ENCODE data around the gene ZNF555.

Gene ZNF555

GRCh38 chr19:2827022-2827421, 14.3 kb upstream of the ZNF555 start:
- DNase-seq (ENCODE audit: low read depth), result no peak

DNA sequence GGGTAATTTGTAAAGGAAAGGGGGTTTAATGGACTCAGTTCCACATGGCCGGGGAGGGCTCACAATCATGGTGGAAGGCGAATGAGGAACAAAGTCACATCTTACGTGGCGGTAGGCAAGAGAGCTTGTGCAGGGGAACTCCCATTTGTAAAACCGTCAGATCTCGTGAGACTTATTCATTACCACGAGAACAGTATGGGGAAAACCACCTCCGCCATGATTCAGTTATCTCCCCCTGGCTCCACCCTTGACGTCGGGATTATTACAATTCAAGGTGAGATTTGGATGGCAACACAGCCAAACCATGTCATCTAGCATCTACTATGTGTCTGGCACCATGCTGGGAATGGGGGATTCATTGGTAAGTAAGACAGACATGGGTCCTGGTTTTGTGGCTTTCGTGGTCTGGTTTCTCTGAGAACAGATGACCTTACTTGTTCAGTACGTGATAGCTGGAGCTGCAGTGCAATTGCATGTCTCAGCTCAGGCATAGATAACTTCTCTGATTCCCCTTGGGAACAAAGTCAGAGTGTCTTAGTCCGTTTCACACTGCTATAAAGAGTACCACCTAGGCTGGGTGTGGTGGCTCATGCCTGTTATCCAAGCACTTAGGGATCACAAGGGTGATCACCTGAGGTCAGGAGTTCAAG, 13.3 kb upstream of the ZNF555 start:
- no peak for DNase-seq (ENCODE audit: low read depth)

GRCh38 chr19:2834294-2834871, 6.9 kb upstream of the ZNF555 start:
- no peak for DNase-seq (ENCODE audit: low read depth)

DNA sequence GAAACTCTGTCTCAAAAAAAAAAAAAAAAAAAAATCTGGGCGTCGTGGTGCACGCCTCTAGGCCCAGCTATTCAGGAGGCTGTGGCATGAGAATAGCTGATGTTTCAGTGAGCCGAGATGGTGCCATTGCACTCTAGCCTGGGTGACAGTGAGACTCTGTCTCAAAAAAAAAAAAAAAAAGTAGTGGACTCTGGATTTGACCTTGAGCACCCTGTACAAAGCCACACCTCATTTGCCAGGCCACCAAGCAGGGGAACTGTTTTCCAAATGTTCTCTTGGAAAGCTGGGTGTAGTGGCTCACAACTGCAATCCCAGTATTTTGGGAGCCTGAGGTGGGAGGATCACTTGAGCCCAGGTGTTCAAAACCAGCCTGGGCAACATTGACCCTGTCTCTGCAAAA, 3.8 kb upstream of the ZNF555 start:
- no peak for DNase-seq (ENCODE audit: low read depth)

DNA sequence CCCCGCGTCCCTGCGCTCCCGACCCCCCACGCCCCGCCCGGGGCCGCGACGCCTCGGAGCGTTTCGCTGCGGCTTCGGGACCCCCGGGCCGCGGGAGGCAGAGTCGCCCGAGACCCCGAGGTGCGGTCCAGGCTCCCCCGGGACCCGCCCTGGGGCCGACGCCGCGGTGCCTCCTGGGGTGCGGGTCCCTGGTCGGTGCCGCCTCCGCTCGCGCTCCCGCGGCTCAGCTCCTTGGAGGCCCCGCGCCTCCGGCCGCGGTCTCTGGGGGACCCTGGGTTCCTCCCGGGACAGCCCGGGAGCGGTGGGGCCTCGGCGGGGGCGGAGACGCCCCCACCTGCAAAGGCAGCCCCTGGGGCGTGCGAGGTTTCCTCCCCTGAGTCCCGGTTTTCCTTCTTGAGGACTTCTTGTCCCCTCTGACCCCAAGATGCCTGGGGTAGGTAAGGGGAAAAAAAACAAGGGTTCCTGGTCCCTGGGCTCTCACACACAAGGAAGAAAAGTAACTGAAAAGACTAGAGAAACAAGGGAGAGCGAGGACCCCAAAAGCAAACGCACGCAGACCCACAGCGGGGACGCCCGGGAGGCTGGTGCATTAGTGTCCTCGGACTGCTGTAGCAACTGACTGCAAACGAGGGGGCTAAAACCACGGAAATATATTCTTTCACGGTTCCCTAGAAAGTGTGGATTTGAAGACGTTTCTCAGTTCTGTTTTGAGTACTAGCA, 740 bp downstream of the ZNF555 start:
- DNase-seq (ENCODE audit: low read depth), result no peak

- DNase-seq (ENCODE audit: low read depth), result no peak
Measured at GRCh38 chr19:2845107-2845506, 3.8 kb downstream of the ZNF555 start.

DNA sequence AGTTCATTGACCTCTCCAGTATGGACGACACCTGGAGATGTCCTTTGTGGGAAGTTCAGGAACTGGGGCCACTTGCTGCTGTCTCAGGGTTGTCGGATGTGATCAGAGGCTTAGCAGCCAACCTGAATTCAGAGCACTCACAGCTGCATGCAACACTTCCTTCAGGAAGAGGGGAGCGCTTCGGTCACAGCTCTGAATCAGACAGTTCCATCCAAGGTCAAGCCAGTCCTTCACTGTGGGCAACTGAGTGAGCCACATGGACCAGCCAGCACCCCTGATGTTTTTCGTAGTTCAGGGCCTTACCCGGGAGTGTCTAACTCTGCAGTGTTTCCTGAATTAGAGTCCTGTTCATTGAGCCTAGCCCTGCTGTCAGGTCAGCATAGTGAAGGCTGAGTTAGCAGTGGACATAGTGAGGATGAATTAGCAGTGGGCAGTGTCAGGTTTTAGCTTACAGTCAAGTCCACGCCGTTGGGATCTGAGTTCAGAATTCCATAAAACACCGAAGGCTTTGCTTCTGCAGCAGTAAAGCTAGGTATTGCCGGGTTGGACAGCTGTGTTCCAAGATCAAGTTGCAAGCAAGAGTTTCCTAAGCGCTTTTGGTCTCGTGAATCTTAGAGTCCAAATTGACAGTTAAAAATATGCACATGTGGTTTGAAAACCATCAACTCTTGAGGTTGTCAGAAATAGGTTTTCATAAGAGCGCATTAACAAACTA, 5.1 kb downstream of the ZNF555 start:
- DNase-seq (ENCODE audit: low read depth), result no peak

GRCh38 chr19:2847507-2847906, 6.2 kb downstream of the ZNF555 start:
- no peak for DNase-seq (ENCODE audit: low read depth)

- DNase-seq (ENCODE audit: low read depth), result no peak
Measured at GRCh38 chr19:2848616-2849015, 7.3 kb downstream of the ZNF555 start.

GRCh38 chr19:2850256-2850925, 9.1 kb downstream of the ZNF555 start:
- DNase-seq (ENCODE audit: low read depth), result no peak

- no peak for DNase-seq (ENCODE audit: low read depth)
Measured at GRCh38 chr19:2852598-2852997, 11.3 kb downstream of the ZNF555 start.

DNA sequence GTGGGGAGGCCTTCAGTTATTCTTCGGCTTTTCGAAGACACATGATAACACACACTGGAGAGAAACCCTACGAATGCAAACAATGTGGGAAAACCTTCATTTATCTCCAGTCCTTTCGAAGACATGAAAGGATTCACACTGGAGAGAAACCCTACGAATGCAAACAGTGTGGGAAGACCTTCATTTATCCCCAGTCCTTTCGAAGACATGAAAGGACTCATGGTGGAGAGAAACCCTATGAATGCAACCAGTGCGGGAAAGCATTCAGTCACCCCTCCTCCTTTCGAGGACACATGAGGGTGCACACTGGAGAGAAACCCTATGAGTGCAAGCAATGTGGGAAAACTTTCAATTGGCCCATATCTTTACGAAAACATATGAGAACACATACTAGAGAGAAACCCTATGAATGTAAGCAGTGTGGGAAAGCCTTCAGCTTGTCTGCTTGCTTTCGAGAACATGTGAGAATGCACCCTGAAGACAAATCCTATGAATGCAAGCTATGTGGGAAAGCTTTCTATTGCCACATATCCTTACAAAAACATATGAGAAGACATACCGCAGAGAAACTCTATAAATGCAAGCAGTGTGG, 11.8 kb downstream of the ZNF555 start:
- no peak for DNase-seq (ENCODE audit: low read depth)

- no peak for DNase-seq (ENCODE audit: low read depth)
Measured at GRCh38 chr19:2854849-2855248, 13.6 kb downstream of the ZNF555 start.

DNA sequence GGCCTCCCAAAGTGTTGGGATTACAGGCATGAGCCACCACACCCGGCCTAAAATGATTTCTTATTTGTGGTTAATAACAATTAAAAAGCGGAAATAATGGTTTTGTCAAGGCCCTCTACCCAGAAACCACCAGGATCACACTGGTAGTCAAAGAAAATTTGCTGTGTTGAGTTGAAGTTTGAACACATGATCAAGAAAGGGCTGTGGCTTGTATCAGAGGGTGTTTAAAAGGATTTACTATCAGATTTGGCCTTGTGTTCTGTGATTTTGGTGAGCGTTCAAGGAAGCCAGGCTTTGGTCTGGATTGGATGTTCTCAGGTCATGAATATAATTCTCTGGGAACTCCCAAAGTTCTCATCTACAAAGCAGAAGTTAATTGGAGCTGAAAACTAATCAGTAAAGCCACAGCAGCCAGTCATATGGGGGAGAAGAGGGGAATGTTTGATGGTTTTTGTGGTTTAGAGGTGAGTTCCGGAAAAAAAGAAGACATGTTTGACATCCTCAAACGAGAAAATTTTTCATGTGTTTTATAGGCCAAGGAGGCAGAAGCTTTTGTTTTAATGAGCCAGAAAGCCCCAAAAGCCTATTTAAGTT, 15.3 kb downstream of the ZNF555 start:
- no peak for DNase-seq (ENCODE audit: low read depth)

DNA sequence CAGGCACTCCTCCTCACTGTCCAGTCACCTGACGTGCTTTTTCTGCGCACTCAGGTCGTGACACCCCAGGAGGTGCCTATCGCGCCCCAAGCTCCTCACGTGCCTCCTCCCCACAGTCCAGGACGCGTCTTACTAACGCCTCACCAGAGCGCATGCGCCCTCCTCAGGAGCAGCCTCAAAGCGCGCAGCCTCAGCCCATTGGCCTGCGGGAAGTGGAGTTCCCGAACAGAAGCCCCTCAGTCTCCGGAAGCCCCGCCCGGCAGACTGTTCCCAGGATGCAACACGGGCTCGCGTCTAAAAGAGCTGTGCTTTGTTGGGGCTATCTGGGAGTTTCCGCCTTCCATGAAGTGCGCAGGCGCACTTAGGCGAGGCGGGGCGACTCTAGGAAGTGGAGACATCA, 17.6 kb downstream of the ZNF555 start:
- no peak for DNase-seq (ENCODE audit: low read depth)

- DNase-seq (ENCODE audit: low read depth), result no peak
Measured at GRCh38 chr19:2863816-2864215, 22.5 kb downstream of the ZNF555 start.

- DNase-seq (ENCODE audit: low read depth), result no peak
Measured at GRCh38 chr19:2865334-2866100, 24.2 kb downstream of the ZNF555 start.

DNA sequence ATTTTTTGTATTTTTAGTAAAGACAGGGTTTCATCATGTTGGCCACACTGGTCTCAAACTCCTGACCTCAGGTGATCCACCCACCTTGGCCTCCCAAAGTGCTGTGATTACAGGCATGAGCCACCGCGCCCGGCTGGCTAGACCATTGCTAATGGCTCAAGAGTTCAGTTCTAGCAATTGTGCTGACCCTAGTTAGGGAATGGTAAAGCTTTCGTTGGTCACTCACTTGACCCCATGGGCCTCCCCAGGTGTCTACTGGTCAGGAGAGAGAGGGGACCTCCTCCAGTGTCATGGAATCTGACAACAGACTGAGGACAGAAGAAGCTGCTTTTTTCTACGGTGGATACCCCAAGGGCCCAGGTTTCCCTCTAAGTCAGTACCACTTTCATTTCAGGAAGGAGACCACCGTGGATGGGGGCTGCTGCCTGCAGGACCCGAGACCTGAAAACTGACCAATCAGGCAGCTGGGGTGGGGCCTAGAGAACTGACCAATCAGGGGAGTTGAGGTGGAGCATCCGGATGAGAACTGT, 25.3 kb downstream of the ZNF555 start:
- DNase-seq (ENCODE audit: low read depth), result no peak

DNA sequence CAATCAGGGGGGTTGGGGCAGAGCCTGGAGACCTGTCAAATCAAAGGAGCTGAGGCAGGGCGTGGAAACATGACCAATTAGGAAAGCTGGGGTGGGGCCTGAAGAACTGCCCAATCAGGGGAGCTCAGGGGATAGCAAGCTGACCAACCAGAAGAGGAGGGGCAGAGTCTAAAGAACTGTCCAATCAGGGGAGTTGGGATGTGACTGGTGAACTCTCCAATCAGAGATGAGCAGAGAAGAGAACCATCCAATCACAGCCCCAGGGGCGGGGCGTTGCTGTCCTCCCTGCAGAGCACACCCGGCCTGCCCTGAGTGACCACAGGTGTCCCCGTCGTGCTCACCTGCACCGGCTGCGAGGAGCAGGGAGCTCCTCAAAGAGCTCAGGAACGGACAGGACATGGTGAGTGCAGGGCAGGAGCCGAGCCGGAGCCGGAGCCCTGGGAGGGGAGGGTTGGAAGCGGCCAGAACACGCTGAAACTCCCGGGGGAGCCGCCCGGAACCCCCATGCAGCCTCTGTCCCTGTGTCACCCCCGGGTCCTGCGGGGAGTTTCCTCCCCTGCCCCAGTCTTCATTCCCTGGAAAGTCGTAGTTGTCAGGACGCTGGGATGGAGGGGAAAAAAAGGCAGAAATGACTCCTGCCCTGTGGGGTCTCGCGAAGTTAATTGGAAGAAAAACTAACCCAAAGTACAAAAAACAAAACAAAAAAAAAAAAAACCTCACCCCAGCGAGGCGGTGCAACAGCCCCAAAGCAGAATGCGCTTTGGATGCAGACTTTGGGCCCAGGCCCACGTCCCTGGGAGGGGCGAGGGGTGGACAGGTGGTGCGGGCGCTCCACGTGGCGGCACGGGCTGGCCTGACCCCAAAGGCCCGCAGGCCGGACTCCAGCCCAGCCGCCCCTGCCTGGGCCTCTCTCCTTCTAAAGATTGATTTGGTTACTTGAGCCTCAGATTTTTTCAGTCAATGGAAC, 26.0 kb downstream of the ZNF555 start, which contains the start of gene ZNF556:
ZNF556 (plus strand) TSS at position 311 of the 967 bp plus-strand sequence; CDS start at position 398, 87 bp downstream.
- no peak for DNase-seq (ENCODE audit: low read depth)

All from activated T-helper 9 cell treated with anti-CD3 and anti-CD28 coated beads, Interleukin-2, amount 50 U/mL, for 16 hours (primary cell).